ENCODE data around the gene DLX1. TPM values are rescaled to one million over a fixed set of nuclear protein-coding genes. Genes with fewer than 3 reads are reported as not detected.

DLX1 gene
- total and polyA plus RNA-seq, 2 of the 8 experiments (the other 6 are each of a cell fraction or from before 2014, with no cell fraction given): 0.11 TPM; not detected in 1

DNA sequence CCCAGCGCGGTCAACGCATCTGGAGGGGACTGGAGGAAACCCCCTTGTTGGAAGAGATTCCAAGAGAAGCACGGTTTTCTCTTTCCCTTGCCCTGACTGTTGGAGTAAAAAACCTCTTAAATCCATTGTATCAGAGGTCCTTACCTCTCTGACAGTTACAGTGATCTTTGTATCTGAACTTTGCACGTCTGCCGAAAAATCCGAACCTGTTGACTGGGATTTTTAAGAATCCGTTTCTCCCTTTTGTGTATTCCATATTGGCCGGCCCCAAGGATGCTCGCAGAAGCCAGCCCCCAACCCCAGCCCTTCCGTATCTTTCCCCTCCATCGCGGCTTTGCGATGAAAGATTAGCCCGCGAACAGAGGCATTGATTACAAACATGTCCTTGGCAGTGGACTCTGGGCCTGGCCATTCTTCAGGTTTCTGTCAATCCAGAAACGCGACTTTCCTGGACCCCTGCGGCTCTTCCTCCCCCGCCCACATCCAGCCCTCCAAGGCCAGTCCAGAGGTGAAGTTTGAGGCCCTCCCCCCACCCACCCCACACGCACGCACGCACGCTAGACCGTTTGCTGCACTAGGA, 4.6 kb upstream of the DLX1 start (continued):
- TF ChIP-seq SAP30 (IDR thresholded peaks at IDR 0.05; ENCODE audit: insufficient read depth, insufficient replicate concordance, low read length) (no peak), TAF7 (optimal IDR thresholded peaks at IDR 0.05; ENCODE audit: borderline replicate concordance, low read depth, low read length) (no peak), JUND (IDR thresholded peaks at IDR 0.05; ENCODE audit: low read length) (no peak), RAD21 (IDR thresholded peaks at IDR 0.05 in 1 of 2, conservative IDR thresholded peaks at IDR 0.05 in 1 of 2; ENCODE audit: low read depth in 2 of 2, low read length in 2 of 2) (no peak), ASH2L (IDR thresholded peaks at IDR 0.05; ENCODE audit: low read length) (no peak), POLR2AphosphoS5 (IDR thresholded peaks at IDR 0.05; ENCODE audit: low read depth, low read length) (no peak), RNF2 (IDR thresholded peaks at IDR 0.05; ENCODE audit: borderline replicate concordance, low read depth, low read length, missing control alignments, poor library complexity, severe bottlenecking) (peak; percentile 24), GTF2F1 (IDR thresholded peaks at IDR 0.05; ENCODE audit: borderline replicate concordance, low read depth, low read length) (no peak), PHF8 (conservative IDR thresholded peaks at IDR 0.05; ENCODE audit: low read depth, low read length) (no peak), SUZ12 (IDR thresholded peaks at IDR 0.05; ENCODE audit: low read length) (peak; percentile 36), BACH1 (IDR thresholded peaks at IDR 0.05; ENCODE audit: low read length) (no peak), SIX5 (IDR thresholded peaks at IDR 0.05; ENCODE audit: low read depth, low read length) (no peak), SRF (IDR thresholded peaks at IDR 0.05; ENCODE audit: low read depth, low read length) (no peak), RXRA (IDR thresholded peaks at IDR 0.05; ENCODE audit: insufficient read depth, low read depth, low read length) (no peak), KDM4A (IDR thresholded peaks at IDR 0.05; ENCODE audit: low read depth, low read length, severe bottlenecking) (peak; percentile 2), TEAD4 (IDR thresholded peaks at IDR 0.05; ENCODE audit: low read depth, low read length) (no peak), CBX8 (IDR thresholded peaks at IDR 0.05; ENCODE audit: borderline replicate concordance, low read depth, low read length) (no peak), SIN3A (conservative IDR thresholded peaks at IDR 0.05 in 1 of 2, IDR thresholded peaks at IDR 0.05 in 1 of 2; ENCODE audit: low read depth in 1 of 2, low read length in 2 of 2) (no peak), CREB1 (IDR thresholded peaks at IDR 0.05) (no peak), EZH2 (IDR thresholded peaks at IDR 0.05; ENCODE audit: low read depth, low read length, severe bottlenecking) (peak; percentile 49), RBBP5 (IDR thresholded peaks at IDR 0.05; ENCODE audit: borderline replicate concordance, low read depth, low read length) (no peak)

All from H1 (cell line).